H9 (cell line): ENCODE data around the gene ARHGEF1. TPM values are rescaled to one million over a fixed set of nuclear protein-coding genes. Genes with fewer than 3 reads are reported as not detected.

ENCODE experiments used
- DNase-seq: peaks from one replicate; pipeline ENCODE4 v3.0.0-alpha.2; 2017
- H2AFZ ChIP-seq: one replicate; pipeline ENCODE4 v1.6.1; 2013; ENCODE audit warnings: mild to moderate bottlenecking, low read length, control low read depth, moderate library complexity
- H2AK5ac ChIP-seq: 2 replicates; pipeline ENCODE4 v1.6.1; 2013; ENCODE audit warnings: low read length, control low read depth, mixed read lengths; ENCODE audit not compliant: insufficient read length
- H2BK120ac ChIP-seq: one replicate; pipeline ENCODE4 v1.6.1; 2013; ENCODE audit warnings: low read depth, mild to moderate bottlenecking, low read length, control low read depth, inconsistent platforms; ENCODE audit not compliant: poor library complexity, severe bottlenecking
- H2BK12ac ChIP-seq: 2 replicates; pipeline ENCODE4 v1.6.1; 2013; ENCODE audit warnings: low read length, control low read depth, mixed read lengths, low read depth; ENCODE audit not compliant: insufficient read length
- H2BK15ac ChIP-seq: 2 replicates; pipeline ENCODE4 v1.6.1; 2013; ENCODE audit warnings: low read depth, low read length, control low read depth
- H2BK20ac ChIP-seq: one replicate; pipeline ENCODE4 v1.6.1; 2013; ENCODE audit warnings: low read depth, mild to moderate bottlenecking, low read length, control low read depth, inconsistent platforms; ENCODE audit not compliant: poor library complexity, severe bottlenecking
- H2BK5ac ChIP-seq: 2 replicates; pipeline ENCODE4 v1.6.1; 2013; ENCODE audit warnings: low read length, control low read depth, mixed read lengths; ENCODE audit not compliant: insufficient read length
- H3K14ac ChIP-seq: 2 replicates; pipeline ENCODE4 v1.6.1; 2013; ENCODE audit warnings: low read length, control low read depth; ENCODE audit not compliant: insufficient read depth
- H3K18ac ChIP-seq: 2 replicates; pipeline ENCODE4 v1.6.1; 2013; ENCODE audit warnings: low read depth, mild to moderate bottlenecking, mixed read lengths, low read length, control low read depth; ENCODE audit not compliant: insufficient read length
- H3K23ac ChIP-seq: 2 replicates; pipeline ENCODE4 v1.6.1; 2013; ENCODE audit warnings: low read length, control low read depth, mixed read lengths, low read depth; ENCODE audit not compliant: insufficient read length
- H3K23me2 ChIP-seq: 2 replicates; pipeline ENCODE4 v1.6.1; 2013; ENCODE audit warnings: low read depth, mild to moderate bottlenecking, mixed read lengths, low read length, control low read depth; ENCODE audit not compliant: insufficient read length, poor library complexity, severe bottlenecking
- H3K27ac ChIP-seq: 2 replicates; pipeline ENCODE4 v1.5.1; 2013; ENCODE audit warnings: low read length, control low read depth, mixed read lengths, low read depth; ENCODE audit not compliant: insufficient read length
- H3K27me3 ChIP-seq: 2 replicates; pipeline ENCODE4 v1.6.1; 2013; ENCODE audit warnings: low read length, control low read depth, inconsistent platforms; ENCODE audit not compliant: insufficient read depth
- H3K4ac ChIP-seq: 2 replicates; pipeline ENCODE4 v1.6.1; 2013; ENCODE audit warnings: low read depth, mild to moderate bottlenecking, control low read depth, inconsistent platforms, low read length, moderate library complexity
- H3K4me1 ChIP-seq: 2 replicates; pipeline ENCODE4 v1.6.1; 2013; ENCODE audit warnings: low read length, control low read depth, inconsistent platforms; ENCODE audit not compliant: insufficient read depth
- H3K4me2 ChIP-seq: 2 replicates; pipeline ENCODE4 v1.6.1; 2013; ENCODE audit warnings: low read length, control low read depth, mixed read lengths; ENCODE audit not compliant: insufficient read length, insufficient read depth
- H3K56ac ChIP-seq: 2 replicates; pipeline ENCODE4 v1.6.1; 2013; ENCODE audit warnings: low read depth, mild to moderate bottlenecking, mixed read lengths, low read length, control low read depth; ENCODE audit not compliant: insufficient read length
- H3K79me1 ChIP-seq: 2 replicates; pipeline ENCODE4 v1.6.1; 2013; ENCODE audit warnings: low read depth, mild to moderate bottlenecking, moderate library complexity, low read length, control low read depth, inconsistent platforms; ENCODE audit not compliant: insufficient read depth, poor library complexity, severe bottlenecking
- H3K79me2 ChIP-seq: 2 replicates; pipeline ENCODE4 v1.6.1; 2013; ENCODE audit warnings: low read length, control low read depth, inconsistent platforms; ENCODE audit not compliant: insufficient read depth
- H3K9ac ChIP-seq: 2 replicates; pipeline ENCODE4 v1.6.1; 2013; ENCODE audit warnings: low read length, control low read depth, mixed read lengths; ENCODE audit not compliant: insufficient read length; ENCODE audit errors: extremely low read depth
- H3K9me3 ChIP-seq: one replicate; pipeline ENCODE4 v1.6.1; 2013; ENCODE audit warnings: low read depth, low read length, inconsistent platforms; ENCODE audit not compliant: control insufficient read depth
- H3T11ph ChIP-seq: one replicate; pipeline ENCODE4 v1.6.1; 2013; ENCODE audit warnings: mild to moderate bottlenecking, low read length, control low read depth, inconsistent platforms
- H4K20me1 ChIP-seq: one replicate; pipeline ENCODE4 v1.6.1; 2013; ENCODE audit not compliant: control insufficient read depth, insufficient read length, insufficient read depth
- H4K5ac ChIP-seq: 2 replicates; pipeline ENCODE4 v1.6.1; 2013; ENCODE audit warnings: low read depth, mild to moderate bottlenecking, mixed read lengths, low read length, control low read depth; ENCODE audit not compliant: insufficient read length
- H4K8ac ChIP-seq: replicated peaks from 2 replicates; pipeline ENCODE4 v1.6.1; 2013; ENCODE audit warnings: low read length, control low read depth, mixed read lengths, low read depth; ENCODE audit not compliant: insufficient read length
- H4K91ac ChIP-seq: 2 replicates; pipeline ENCODE4 v1.6.1; 2013; ENCODE audit warnings: low read depth, mild to moderate bottlenecking, moderate library complexity, mixed read lengths, low read length, control low read depth; ENCODE audit not compliant: insufficient read length
- H3K27ac Mint-ChIP-seq, 3 experiments: 2 replicates in 2 of 3; 3 replicates in 1 of 3; pipeline ENCODE4 v1.8.0; 2020 to 2021; ENCODE audit warnings: mixed read lengths in 3 of 3, mild to moderate bottlenecking in 1 of 3, moderate library complexity in 1 of 3
- H3K27me3 Mint-ChIP-seq: 2 replicates; pipeline ENCODE4 v1.8.0; 2021; ENCODE audit warnings: low read depth, mild to moderate bottlenecking, moderate library complexity, mixed read lengths
- H3K36me3 Mint-ChIP-seq, 3 experiments: 2 replicates in 2 of 3; 3 replicates in 1 of 3; pipeline ENCODE4 v1.8.0; 2020 to 2021; ENCODE audit warnings: low read depth in 3 of 3, mixed read lengths in 3 of 3; ENCODE audit not compliant: insufficient read depth in 1 of 3
- H3K4me1 Mint-ChIP-seq, 2 experiments: 2 replicates each; pipeline ENCODE4 v1.8.0; 2020; ENCODE audit warnings: mixed read lengths in 2 of 2
- H3K4me3 Mint-ChIP-seq, 2 experiments: 2 replicates in 1 of 2; 3 replicates in 1 of 2; pipeline ENCODE4 v1.8.0; 2020 to 2021; ENCODE audit warnings: mild to moderate bottlenecking in 2 of 2, mixed read lengths in 2 of 2, moderate library complexity in 1 of 2
- H3K9me3 Mint-ChIP-seq, 2 experiments: 2 replicates in 1 of 2; 3 replicates in 1 of 2; pipeline ENCODE4 v1.8.0; 2020; ENCODE audit warnings: mild to moderate bottlenecking in 2 of 2, mixed read lengths in 2 of 2, moderate library complexity in 1 of 2
- CTCF ChIP-seq: fragments of 200-600 bp; sonication (generic); conservative IDR thresholded peaks from 3 replicates; pipeline ENCODE4 v1.8.0; 2021; ENCODE audit warnings: antibody characterized with exemption, mild to moderate bottlenecking
- WGBS: extraction: QIAGEN DNeasy Blood & Tissue Kit; methylation state at CpG from one replicate; pipeline ENCODE4 v1.1.7; 2013; ENCODE audit warnings: missing lambda C conversion rate, low lambda C conversion rate, mixed read lengths; ENCODE audit not compliant: insufficient read length; ENCODE audit errors: extremely low coverage; 5-methylcytosine and 5-hydroxymethylcytosine counted together
- total RNA-seq: library from RNA; stranded (reverse); gene quantifications from 2 replicates; pipeline ENCODE4 v1.2.1, GENCODE V29; 2021

The ARHGEF1 gene
- total RNA-seq, 1 experiment from 2014 or later = 50.3 TPM

- Mint-ChIP-seq H3K27ac (peak overlapping the region; percentile 6 to 74 (median 12); a peak in 6 of 7 replicates), H3K36me3 (peaks cover 0 to 17% (median 4%) of the 10 kb centered on the region in 3 experiments; a peak in 4 of 7 replicates), H3K27me3 (peaks cover 14% of the 10 kb centered on the region), H3K4me1 (peaks cover 27 to 44% of the 10 kb centered on the region in 2 experiments), H3K4me3 (peak overlapping the region; percentile 18 to 34; a peak in 2 of 5 replicates), H3K9me3 (no peaks in the 10 kb centered on the region; a peak in 1 of 5 replicates)
- Histone ChIP-seq H3K18ac (peak overlapping the region; percentile 0), H3K9me3 (no peaks in the 10 kb centered on the region), H4K8ac (no peak overlapping the region), H3K4me2 (peak overlapping the region; percentile 26), H3K4me1 (peaks cover 8% of the 10 kb centered on the region), H3K9ac (peak overlapping the region; percentile 17), H2BK5ac (no peak overlapping the region), H3K56ac (no peak overlapping the region), H3K27ac (peak overlapping the region; percentile 37), H3K4ac (no peak overlapping the region), H4K91ac (peak overlapping the region; percentile 9), H3K23ac (no peak overlapping the region), H2AFZ (no peak overlapping the region), H2BK20ac (no peak overlapping the region), H3K14ac (peak overlapping the region; percentile 0; the same call in 1 of the 2 replicates), H3T11ph (no peak overlapping the region), H3K79me2 (0 out of 2 replicates have a peak, but pooled peaks cover 2% of the 10 kb centered on the region), H3K27me3 (no peaks in the 10 kb centered on the region; the same call in 1 of the 2 replicates), H4K5ac (no peak overlapping the region), H3K79me1 (no peaks in the 10 kb centered on the region), H2BK12ac (no peak overlapping the region), H4K20me1 (no peaks in the 10 kb centered on the region), H2AK5ac (no peak overlapping the region), H2BK120ac (no peak overlapping the region), H2BK15ac (no peak overlapping the region), H3K23me2 (peaks cover 20% of the 10 kb centered on the region)
- no CpG with 5 or more reads among the region's 13 CpGs for WGBS
- no peak for DNase-seq
- TF ChIP-seq CTCF = no peak
Measured at GRCh38 chr19:41886761-41887710, 4.1 kb downstream of the ARHGEF1 start.
